ENCODE measurements around the gene FIBP.

FIBP gene

DNA sequence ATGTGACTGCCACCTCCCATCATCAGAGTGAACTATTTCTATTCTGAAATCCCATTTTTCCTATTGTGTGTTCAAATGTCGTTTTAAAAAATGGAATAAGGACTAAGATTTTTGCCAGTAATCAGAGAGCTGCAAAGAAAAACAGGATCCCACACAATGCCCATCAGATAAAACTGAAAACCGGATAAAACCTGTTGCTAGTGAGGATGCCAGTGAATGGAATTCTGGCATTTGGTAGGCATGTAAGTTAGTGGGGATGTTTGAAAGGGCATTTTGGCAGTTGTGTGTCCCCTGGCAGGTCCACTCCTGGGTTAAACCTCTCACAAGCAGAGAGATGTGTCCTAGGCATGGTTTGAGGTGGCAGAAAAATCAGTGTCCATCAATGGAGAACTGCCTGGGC is 37.1 kb upstream of the FIBP start:
- no peak for DNase-seq (ENCODE audit: low read depth, low spot score)
- H3K27me3 ChIP-seq (ENCODE audit: insufficient read depth, insufficient read length): peaks cover 4% of the 10 kb centered on the region
- H3K9ac ChIP-seq (ENCODE audit: insufficient read length, low read depth): no peak overlapping the region
- TF ChIP-seq YY1 (IDR thresholded peaks at IDR 0.05; ENCODE audit: insufficient read depth, insufficient read length) (no peak), ZNF274 (IDR thresholded peaks at IDR 0.05; ENCODE audit: low read depth, low read length) (no peak), SUZ12 (IDR thresholded peaks at IDR 0.05; ENCODE audit: extremely low read depth, insufficient read depth, insufficient read length) (no peak)
- peaks cover 17% of the 10 kb centered on the region for H3K4me1 ChIP-seq (ENCODE audit: insufficient read depth, insufficient read length)
- no peaks in the 10 kb centered on the region for H3K9me3 ChIP-seq (ENCODE audit: insufficient read depth, low read length)
- no peak overlapping the region for H3K4me3 ChIP-seq (ENCODE audit: insufficient read length, low read depth)
- H3K36me3 ChIP-seq (ENCODE audit: insufficient read depth, insufficient read length, low read length): peaks cover 41% of the 10 kb centered on the region

DNA sequence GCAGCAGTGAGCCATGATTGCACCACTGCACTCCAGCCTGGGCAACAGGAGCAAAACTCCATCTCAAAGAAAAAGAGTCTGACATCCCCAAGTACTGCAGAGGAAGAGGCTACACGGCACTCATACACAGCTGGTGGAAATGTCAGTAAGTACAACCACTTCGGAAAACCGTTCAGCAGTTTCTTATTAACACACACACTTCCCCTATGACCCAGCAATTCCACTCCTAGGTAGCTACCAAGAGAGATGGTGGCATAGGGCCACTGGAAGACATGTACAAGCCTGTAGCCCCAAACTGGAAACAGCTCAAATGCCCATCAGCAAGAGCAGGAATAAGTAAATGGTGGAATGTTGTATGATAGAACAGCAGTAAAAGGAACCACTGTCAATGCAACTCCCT is 34.3 kb upstream of the FIBP start:
- Histone ChIP-seq H3K9me3 (ENCODE audit: insufficient read depth, low read length) (no peaks in the 10 kb centered on the region), H3K4me1 (ENCODE audit: insufficient read depth, insufficient read length) (peaks cover 20% of the 10 kb centered on the region), H3K4me3 (ENCODE audit: insufficient read length, low read depth) (no peak overlapping the region), H3K27me3 (ENCODE audit: insufficient read depth, insufficient read length) (peaks cover 6% of the 10 kb centered on the region), H3K9ac (ENCODE audit: insufficient read length, low read depth) (no peak overlapping the region), H3K36me3 (ENCODE audit: insufficient read depth, insufficient read length, low read length) (peaks cover 51% of the 10 kb centered on the region)
- TF ChIP-seq SUZ12 (IDR thresholded peaks at IDR 0.05; ENCODE audit: extremely low read depth, insufficient read depth, insufficient read length): no peak
- TF ChIP-seq YY1 (IDR thresholded peaks at IDR 0.05; ENCODE audit: insufficient read depth, insufficient read length): no peak
- TF ChIP-seq ZNF274 (IDR thresholded peaks at IDR 0.05; ENCODE audit: low read depth, low read length): no peak
- no peak for DNase-seq (ENCODE audit: low read depth, low spot score)

DNA sequence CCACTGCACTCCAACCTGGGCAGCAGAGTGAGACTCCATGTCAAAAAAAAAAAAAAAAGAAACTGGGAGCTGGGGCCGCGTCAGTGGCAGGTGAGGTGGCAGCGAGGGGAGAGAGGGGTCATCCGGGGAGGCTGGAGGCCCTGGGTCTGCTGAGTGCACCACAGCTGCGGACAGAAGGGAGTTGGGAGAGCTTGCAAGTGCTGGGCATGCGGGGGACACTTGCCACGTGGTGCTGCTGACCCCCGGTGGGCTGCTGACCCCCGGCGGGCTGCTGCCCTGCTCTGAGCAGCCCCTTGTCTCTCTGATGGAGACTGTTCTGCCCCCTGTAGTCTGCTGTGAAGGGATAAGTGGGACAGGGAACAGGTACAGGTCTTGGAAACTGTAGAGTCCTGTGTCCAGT is 33.6 kb upstream of the FIBP start:
- Histone ChIP-seq H3K4me3 (ENCODE audit: insufficient read length, low read depth) (no peak overlapping the region), H3K27me3 (ENCODE audit: insufficient read depth, insufficient read length) (peaks cover 6% of the 10 kb centered on the region), H3K9ac (ENCODE audit: insufficient read length, low read depth) (no peak overlapping the region), H3K36me3 (ENCODE audit: insufficient read depth, insufficient read length, low read length) (peaks cover 58% of the 10 kb centered on the region), H3K9me3 (ENCODE audit: insufficient read depth, low read length) (no peaks in the 10 kb centered on the region), H3K4me1 (ENCODE audit: insufficient read depth, insufficient read length) (peaks cover 25% of the 10 kb centered on the region)
- TF ChIP-seq YY1 (IDR thresholded peaks at IDR 0.05; ENCODE audit: insufficient read depth, insufficient read length) (no peak), ZNF274 (IDR thresholded peaks at IDR 0.05; ENCODE audit: low read depth, low read length) (no peak), SUZ12 (IDR thresholded peaks at IDR 0.05; ENCODE audit: extremely low read depth, insufficient read depth, insufficient read length) (no peak)
- DNase-seq (ENCODE audit: low read depth, low spot score): no peak

DNA sequence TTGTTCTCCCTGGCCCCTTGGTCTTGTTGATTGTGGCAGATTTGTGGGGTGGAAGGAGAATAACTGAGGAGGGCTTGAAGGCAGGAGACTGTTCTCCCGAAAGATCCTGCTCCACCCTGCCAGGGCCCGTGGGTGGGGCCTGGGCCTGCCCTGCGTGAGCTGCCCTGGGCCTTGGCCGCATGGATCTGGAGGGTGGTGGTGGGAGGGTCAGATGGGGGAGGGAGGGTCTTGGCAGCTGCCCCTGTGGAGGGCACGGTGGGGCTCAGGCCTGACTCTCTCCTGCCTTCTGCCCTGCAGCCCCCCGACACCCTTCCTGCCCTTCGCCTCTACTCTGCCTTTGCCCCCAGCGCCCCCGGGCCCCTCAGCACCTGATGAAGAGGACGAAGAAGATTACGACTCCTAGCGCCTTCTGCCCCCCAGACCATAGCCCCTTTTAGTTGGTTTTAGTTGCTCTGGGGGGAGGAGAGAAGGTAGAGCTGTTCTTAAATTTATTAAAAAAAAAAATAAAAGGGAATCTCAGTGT is 32.8 kb upstream of the FIBP start:
- Histone ChIP-seq H3K36me3 (ENCODE audit: insufficient read depth, insufficient read length, low read length) (peaks cover 60% of the 10 kb centered on the region), H3K9me3 (ENCODE audit: insufficient read depth, low read length) (no peaks in the 10 kb centered on the region), H3K9ac (ENCODE audit: insufficient read length, low read depth) (peak overlapping the region; percentile 9), H3K27me3 (ENCODE audit: insufficient read depth, insufficient read length) (peaks cover 6% of the 10 kb centered on the region), H3K4me3 (ENCODE audit: insufficient read length, low read depth) (no peak overlapping the region), H3K4me1 (ENCODE audit: insufficient read depth, insufficient read length) (peaks cover 31% of the 10 kb centered on the region)
- DNase-seq (ENCODE audit: low read depth, low spot score): no peak
- no peak for TF ChIP-seq YY1 (IDR thresholded peaks at IDR 0.05; ENCODE audit: insufficient read depth, insufficient read length)
- no peak for TF ChIP-seq ZNF274 (IDR thresholded peaks at IDR 0.05; ENCODE audit: low read depth, low read length)
- TF ChIP-seq SUZ12 (IDR thresholded peaks at IDR 0.05; ENCODE audit: extremely low read depth, insufficient read depth, insufficient read length): no peak

- DNase-seq (ENCODE audit: low read depth, low spot score): no peak
Observed at GRCh38 chr11:65920372-65920802, 32.1 kb upstream of the FIBP start.

DNA sequence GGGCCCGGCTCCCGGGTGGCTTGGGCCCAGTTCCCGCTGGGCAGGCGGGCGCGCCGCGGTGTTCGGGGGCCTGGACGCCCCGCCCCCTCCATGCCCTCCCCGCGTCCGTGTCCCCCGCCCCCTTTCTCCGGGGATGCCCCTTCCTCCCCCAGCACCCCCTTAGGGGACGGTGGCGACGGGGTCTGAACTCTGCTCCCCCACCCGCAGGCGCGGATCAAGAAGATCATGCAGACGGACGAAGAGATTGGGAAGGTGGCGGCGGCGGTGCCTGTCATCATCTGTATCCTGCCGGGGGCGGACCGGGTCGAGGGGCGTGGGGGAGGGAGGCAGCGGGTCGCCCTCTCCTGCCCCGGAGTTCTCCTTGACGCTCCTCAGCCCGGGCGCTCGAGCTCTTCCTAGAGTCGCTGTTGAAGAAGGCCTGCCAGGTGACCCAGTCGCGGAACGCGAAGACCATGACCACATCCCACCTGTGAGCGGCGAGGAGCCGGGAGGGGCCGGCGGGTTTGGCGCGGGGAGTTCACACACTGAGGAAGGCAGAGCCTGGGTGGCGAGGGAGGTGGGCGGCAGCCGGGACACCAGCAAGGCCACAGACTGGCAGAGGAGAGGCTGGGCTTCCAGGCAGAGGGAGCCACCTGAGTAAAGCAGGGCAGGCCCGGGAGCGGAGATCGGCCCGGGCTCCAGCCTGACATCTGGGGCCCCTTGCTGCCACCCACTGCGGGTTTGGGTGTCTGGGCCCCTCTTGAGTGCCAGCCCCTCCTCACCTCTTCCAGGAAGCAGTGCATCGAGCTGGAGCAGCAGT is 31.5 kb upstream of the FIBP start:
- DNase-seq (ENCODE audit: low read depth, low spot score): no peak
- Histone ChIP-seq H3K9ac (ENCODE audit: insufficient read length, low read depth) (peak overlapping the region; percentile 78), H3K9me3 (ENCODE audit: insufficient read depth, low read length) (no peaks in the 10 kb centered on the region), H3K27me3 (ENCODE audit: insufficient read depth, insufficient read length) (peaks cover 6% of the 10 kb centered on the region), H3K4me3 (ENCODE audit: insufficient read length, low read depth) (peak overlapping the region; percentile 78), H3K36me3 (ENCODE audit: insufficient read depth, insufficient read length, low read length) (peaks cover 55% of the 10 kb centered on the region), H3K4me1 (ENCODE audit: insufficient read depth, insufficient read length) (peaks cover 39% of the 10 kb centered on the region)
- TF ChIP-seq SUZ12 (IDR thresholded peaks at IDR 0.05; ENCODE audit: extremely low read depth, insufficient read depth, insufficient read length) (no peak), YY1 (IDR thresholded peaks at IDR 0.05; ENCODE audit: insufficient read depth, insufficient read length) (no peak), ZNF274 (IDR thresholded peaks at IDR 0.05; ENCODE audit: low read depth, low read length) (no peak)

More at GRCh38 chr11:65920372-65920802, 32.1 kb upstream of the FIBP start:
- TF ChIP-seq SUZ12 (IDR thresholded peaks at IDR 0.05; ENCODE audit: extremely low read depth, insufficient read depth, insufficient read length): no peak
- TF ChIP-seq YY1 (IDR thresholded peaks at IDR 0.05; ENCODE audit: insufficient read depth, insufficient read length): no peak
- TF ChIP-seq ZNF274 (IDR thresholded peaks at IDR 0.05; ENCODE audit: low read depth, low read length): no peak
- Histone ChIP-seq H3K4me3 (ENCODE audit: insufficient read length, low read depth) (peak overlapping the region; percentile 78), H3K27me3 (ENCODE audit: insufficient read depth, insufficient read length) (peaks cover 6% of the 10 kb centered on the region), H3K4me1 (ENCODE audit: insufficient read depth, insufficient read length) (peaks cover 36% of the 10 kb centered on the region), H3K36me3 (ENCODE audit: insufficient read depth, insufficient read length, low read length) (peaks cover 60% of the 10 kb centered on the region), H3K9ac (ENCODE audit: insufficient read length, low read depth) (peak overlapping the region; percentile 78), H3K9me3 (ENCODE audit: insufficient read depth, low read length) (no peaks in the 10 kb centered on the region)

DNA sequence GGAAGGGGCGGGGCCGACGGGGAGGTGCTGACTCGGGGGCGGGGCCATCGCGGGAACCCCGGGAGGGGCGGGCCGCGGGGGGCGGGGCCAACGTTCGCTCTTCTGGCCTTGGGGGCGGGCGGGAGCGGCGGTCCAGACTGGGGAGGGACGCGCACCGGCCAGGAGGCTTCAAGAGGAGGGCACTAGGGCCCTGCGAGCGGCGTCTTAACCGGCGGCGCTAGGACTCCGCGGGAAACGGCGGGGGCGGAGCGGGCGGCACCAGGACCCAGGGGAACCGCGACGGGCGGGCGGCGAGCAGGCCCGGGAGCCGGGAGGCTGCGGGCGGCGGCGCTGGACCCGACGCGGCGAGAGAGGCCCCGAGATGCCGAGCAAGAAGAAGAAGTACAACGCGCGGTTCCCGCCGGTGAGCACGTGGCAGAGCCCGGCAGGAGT is 30.9 kb upstream of the FIBP start, which contains the start of gene DRAP1:
Gene DRAP1 (plus strand): TSS at position 286 of the 432 bp plus-strand sequence. CDS start 76 bp downstream, at position 362.
- no peaks in the 10 kb centered on the region for H3K9me3 ChIP-seq (ENCODE audit: insufficient read depth, low read length)
- peaks cover 36% of the 10 kb centered on the region for H3K4me1 ChIP-seq (ENCODE audit: insufficient read depth, insufficient read length)
- TF ChIP-seq SUZ12 (IDR thresholded peaks at IDR 0.05; ENCODE audit: extremely low read depth, insufficient read depth, insufficient read length): no peak
- TF ChIP-seq ZNF274 (IDR thresholded peaks at IDR 0.05; ENCODE audit: low read depth, low read length): no peak
- TF ChIP-seq YY1 (IDR thresholded peaks at IDR 0.05; ENCODE audit: insufficient read depth, insufficient read length): no peak
- peaks cover 6% of the 10 kb centered on the region for H3K27me3 ChIP-seq (ENCODE audit: insufficient read depth, insufficient read length)
- H3K4me3 ChIP-seq (ENCODE audit: insufficient read length, low read depth): peak within 1 kb of the TSS; percentile 89
- peaks cover 49% of the 10 kb centered on the region for H3K36me3 ChIP-seq (ENCODE audit: insufficient read depth, insufficient read length, low read length)
- H3K9ac ChIP-seq (ENCODE audit: insufficient read length, low read depth): peak within 1 kb of the TSS; percentile 91
- peak; percentile 97 for DNase-seq (ENCODE audit: low read depth, low spot score)
